Body of pancreas (tissue), 4 donors: ENCODE measurements around the gene WNT6.

ENCODE experiments used
- CTCF ChIP-seq, 7 experiments: fragments of 450-650 bp in 4 of 7; fragments of 200-600 bp in 3 of 7; sonication (generic) in 3 of 7; IDR thresholded peaks; one replicate each; pipeline ENCODE4 v1.5.1; 2016 to 2019; ENCODE audit warnings: antibody characterized with exemption in 7 of 7
- POLR2A ChIP-seq, 3 donors: fragments of 450-650 bp; IDR thresholded peaks; one replicate each; pipeline ENCODE4 v1.6.1; 2016; ENCODE audit warnings: antibody characterized with exemption in 3 of 3, mild to moderate bottlenecking in 2 of 3

GRCh38 chr2:218873359-218874194 is 14.0 kb downstream of the WNT6 start:
- no peak for TF ChIP-seq CTCF (IDR thresholded peaks at IDR 0.05)
- no peak for TF ChIP-seq POLR2A (IDR thresholded peaks at IDR 0.05)
